HG03196 (cell line): ENCODE data around the gene RGS21.
"Not testable (repeated sequence)": the region's sequence is repeated elsewhere in the genome, so short reads cannot be mapped to it uniquely, and the experiment has no call there.

Experiments
- ATAC-seq: cut with Tn5 transposase; IDR thresholded peaks from one replicate; pipeline ENCODE4 v1.9.1; 2021; ENCODE audit not compliant: unreplicated experiment

The RGS21 gene, protein sequence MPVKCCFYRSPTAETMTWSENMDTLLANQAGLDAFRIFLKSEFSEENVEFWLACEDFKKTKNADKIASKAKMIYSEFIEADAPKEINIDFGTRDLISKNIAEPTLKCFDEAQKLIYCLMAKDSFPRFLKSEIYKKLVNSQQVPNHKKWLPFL

DNA sequence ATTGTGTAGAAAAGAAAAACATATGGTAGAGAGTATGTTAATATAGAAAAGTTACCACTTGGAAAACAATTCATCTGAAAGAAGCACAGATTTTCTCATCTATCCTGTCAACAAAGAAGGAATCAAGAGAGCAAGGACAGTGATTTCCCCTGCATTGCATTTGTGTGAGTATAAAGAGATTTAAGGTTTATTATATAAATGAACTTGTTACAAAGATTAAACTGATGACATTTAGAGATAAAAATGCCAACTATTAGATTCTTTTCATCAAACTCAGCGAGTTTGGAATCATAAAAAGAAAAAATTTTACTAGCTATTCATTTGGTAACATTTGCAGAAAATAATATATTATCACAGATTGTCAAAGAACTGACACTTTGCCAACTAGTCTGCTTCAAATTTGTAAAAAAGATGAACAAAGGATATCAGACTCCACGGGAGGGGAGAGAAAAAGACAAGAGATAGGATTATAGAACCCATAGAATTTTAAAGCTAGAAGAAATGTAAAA, at the start of gene RGS21:
RGS21 (plus strand) TSS at position 51 of the 509 bp plus-strand sequence. CDS start 26,045 bp downstream, outside the sequence.
- no peak for ATAC-seq

DNA sequence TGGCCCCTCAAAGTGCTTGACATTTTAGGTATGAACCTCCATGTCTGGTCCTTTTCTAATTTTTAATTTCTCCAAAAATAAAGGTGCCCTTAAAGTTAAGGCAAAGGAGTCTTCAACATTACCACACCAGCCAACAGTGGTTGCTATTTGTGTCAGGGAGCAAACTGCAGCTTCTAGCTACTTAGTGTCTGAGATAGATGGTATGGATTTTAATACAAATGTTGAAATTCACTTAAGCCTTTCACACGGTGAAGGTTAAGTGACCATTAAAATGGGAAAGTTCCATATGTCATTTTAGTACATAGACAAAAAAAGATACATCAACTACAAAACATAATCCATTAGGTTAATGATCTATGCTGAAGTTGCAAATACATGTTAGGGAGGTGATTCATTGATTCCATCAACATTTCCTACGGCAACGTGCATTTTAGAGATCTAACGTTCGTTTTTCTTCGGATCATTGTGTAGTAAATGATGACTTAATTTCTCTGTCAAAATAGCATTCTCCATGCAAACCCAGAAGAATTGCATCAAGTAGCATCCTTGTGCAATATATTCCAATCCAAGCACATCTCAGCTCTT, 48.2 kb upstream of the RGS21 start:
- no peak for ATAC-seq

DNA sequence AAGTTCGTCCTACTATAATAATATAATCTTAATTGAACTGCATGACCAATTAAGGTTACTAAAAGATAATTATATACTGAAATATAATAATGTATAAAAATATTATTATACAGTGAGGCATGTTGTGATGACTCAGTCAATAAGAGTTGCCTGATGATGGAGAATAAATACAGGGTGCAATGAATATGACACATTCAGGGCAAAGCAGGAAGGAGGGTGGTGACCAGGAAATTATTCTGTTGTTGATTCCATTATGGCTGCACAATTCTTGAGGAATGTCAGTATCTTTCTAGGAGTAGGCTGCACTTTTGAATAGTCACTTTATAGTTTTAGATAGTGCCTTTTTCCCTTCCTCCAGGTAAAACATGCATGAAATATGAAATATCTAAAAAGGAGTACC, 46.4 kb upstream of the RGS21 start:
- no peak for ATAC-seq

DNA sequence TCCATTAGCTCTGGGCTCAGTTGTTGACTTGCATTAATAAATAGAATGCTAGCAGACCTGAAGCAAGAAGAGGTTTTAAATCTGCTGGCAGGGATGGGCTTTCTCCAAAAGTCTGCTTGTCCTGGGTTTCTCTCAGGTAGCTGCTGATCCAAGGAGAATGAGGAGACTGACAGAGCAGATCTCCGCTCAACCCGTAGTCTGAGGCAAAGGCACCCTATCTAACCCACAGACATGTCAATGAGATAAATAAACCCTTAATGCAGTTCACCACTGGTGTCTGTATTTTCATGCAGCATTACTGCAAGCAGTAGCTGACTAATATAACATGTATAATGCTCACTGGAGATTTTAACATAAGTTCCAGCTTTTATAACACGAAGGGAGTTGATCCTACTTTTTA, 44.1 kb upstream of the RGS21 start:
- no peak for ATAC-seq

DNA sequence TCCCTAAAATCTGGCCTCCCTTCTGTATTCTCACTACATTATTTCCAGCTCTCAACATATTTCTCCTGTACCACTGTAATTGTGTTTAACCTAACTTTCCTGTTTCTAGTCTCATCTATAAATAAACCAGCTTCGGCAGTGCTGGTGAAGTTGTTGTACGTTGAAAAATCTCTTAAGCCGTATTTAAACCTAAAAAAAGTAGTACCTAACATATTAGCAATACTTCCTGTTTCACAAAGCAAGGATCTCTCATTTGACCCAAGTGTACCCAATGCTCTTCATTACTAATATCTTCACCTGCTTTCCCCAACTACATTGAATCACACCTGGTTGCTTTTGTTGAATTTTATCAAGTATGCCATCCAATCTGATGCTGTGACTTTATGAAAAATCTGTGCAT, 42.2 kb upstream of the RGS21 start:
- no peak for ATAC-seq

DNA sequence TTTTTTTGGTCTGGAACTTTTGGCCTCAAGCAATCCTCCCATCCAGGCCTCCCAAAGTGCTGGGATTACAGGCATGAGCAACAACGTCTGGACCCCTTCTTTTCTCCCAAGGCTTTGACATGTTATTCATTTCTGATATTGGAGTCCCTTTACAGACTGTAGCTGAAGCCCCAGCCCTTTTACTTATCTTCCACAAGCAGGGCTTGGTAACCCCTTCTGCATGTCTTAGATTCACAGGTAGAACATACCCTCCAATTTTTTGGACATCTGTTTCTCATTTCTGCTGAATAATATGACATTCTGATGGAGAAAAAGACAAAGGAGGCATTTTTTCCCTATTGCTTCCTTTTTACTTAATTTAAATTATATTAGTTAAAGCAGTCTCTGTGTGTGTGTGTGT, 39.2 kb upstream of the RGS21 start:
- ATAC-seq: no peak

DNA sequence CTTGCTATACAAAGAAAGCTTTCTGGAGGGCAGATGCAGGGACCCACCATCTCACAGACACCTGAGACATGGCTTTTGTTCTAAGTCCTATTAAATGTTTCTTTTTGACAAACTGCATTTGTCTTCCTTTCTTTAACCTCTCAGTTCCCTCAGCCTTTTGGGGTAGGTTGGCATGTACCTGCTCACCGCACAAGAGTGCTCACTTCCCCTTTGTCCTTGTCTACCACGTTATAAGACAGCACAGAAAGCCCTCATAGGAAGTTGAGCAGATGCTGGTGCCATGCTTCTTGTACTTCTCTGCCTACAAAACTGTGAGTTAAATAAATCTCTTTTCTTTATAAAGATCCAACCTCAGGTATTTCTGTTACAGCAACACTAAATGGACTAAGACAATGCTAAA, 31.9 kb upstream of the RGS21 start:
- no peak for ATAC-seq

DNA sequence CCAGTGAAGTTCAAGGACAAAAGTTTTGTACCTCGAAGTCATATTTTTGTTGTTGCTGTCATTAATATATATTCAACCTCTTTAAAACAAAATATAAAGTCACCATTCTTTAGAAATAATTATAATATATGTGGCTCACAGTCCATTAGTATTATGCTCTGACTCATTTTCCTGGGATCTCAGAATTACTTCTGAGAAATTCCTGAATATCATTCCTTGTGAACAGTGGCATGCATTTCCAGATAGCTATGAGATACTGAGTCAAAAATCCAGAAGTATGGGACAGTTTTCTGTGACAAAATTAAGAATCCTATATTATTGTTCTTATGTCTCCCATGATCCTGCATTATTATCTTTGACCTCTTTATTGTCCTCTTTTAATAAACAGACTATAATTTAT, 13.8 kb upstream of the RGS21 start:
- ATAC-seq: no peak

DNA sequence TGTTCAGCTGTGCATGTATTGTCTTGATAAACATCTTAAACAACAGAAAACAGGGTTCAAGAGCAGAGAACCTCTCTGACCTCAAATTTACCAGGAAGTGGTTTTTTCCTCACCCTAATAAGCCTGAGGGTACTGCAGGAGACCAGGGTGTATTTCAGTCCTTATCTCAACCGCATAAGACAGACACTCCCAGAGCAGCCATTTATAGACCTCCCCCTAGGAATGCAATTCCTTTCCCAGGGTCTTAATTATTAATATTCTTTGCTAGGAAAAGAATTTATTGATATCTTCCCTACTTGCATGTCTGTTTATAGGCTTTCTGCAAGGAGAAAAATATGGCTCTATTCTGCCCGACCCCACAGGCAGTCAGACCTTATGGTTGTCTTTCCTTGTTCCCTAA, 8.5 kb upstream of the RGS21 start:
- not testable (repeated sequence) for ATAC-seq

DNA sequence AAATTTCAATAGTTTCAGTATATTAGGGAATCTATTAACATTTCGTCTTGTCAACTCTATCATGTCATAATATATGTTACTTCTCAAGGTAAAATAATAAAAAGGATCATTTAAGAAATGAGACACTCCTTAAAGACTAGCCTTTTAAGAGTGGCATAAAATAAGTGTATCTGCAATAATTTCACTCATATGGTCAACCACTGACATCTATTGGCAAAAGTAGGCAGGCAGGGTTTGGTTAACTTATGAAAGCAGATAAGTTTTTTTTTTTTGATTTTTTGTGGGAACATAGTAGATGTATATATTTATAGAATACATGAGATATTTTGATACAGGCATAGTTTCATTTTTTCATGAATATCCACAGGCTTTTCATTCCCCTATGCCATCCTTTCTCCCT, 5.5 kb upstream of the RGS21 start:
- ATAC-seq: no peak

DNA sequence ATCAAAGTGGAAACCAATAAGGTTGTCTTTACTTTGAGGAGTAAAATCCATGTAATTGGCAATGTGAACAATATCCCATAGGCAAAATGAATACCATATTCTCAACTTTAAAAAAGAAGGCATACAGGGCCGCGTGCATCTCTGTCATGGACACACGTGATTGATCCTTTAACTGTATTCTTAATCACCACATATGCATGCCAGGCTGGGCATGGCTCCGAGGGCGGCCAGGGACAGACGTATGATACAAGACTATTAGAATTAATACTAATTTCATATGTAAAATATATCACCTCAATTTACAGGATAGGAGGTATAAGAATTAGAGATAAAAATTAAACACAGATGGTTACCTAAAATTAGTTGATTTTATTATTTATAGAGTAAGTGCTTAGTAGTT, 11.2 kb downstream of the RGS21 start:
- ATAC-seq: no peak

DNA sequence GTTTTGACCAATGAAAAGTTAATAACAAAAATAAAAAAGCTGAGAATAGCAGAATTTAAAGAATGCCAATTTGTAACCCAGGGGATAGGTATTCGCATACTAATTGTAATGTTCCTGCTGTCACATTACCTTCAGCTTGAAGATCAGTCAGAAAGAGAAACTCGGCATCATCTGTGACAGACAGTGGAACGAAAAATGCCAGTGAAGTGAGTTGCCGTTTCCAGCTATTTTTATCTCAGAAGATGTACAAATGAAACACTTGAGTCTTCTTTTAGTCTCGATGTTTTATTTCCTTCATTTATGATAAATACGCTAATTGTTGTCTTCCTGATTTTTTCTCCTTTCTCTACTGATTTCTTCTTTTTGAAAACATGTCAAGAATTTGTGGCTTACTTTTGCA, 26.1 kb downstream of the RGS21 start:
- no peak for ATAC-seq

DNA sequence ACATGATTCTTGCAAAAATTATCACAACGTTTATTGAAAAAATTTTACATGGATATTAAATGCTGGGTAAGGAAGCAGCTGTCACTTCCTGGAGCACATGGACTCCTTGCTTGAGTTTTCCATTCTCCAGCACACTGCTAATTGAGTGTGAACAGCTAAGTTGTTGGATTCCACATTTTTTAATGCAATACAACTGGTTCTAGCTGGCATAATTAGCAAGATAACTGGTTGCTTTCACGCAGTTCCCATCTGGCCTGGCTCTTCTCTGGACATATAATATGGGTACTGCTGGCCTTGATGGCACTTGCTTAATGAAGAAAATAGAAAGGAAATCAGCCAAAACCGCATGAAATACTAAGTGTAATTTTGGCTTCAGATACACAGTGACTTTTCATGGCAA, 26.6 kb downstream of the RGS21 start:
- no peak for ATAC-seq

DNA sequence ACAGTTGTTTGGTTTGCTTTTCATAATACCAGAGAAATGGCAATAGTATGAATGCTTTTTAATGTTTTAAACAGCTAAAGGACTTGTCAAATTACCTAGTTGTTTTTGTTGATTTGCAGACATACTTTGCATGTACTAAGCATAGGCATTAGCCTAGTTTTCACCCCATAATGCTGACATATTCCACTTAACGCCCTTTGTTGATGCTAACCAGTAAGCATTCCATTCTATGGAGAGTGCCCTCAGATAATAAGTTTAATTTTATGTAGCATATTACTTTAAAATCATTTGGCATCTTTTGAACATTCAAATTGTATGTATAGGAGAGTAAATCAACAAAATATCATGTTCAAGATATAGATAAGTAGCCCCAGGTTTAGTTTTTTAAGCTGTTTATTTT, 32.5 kb downstream of the RGS21 start:
- no peak for ATAC-seq

DNA sequence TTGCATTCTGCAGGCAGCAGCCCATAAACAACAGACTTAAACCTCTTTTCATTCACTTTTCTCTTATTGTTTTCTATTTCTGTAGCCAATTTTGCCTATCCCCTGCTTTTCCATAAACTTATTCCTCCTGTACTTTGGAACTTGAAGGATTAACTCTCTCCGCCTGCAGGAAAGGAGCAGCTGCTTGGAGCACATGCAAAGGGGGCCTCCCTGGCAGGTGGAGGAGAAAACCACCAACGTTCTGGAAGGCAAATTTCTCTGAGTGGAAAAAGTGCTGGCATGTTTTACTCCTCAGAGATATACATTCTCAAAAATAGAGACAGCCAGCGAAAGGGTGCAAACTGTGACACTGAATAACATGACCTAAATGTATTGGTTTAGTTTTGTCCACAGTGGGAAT, 33.6 kb downstream of the RGS21 start:
- ATAC-seq: no peak

DNA sequence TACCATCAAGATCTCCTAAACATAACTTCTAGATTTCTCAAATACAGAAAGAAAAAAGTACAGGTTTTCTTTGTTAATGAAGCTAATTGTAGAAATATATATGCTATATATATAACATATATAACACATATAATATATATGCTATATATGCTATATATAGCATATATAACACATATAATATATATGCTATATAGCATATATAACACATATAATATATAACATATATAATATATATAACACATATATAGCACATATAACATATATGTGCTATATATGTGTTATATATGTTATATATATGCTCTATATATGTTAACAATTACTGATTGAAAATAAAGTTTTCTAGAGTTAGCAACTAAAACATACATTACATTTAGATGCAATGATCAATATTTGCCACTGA, 34.8 kb downstream of the RGS21 start:
- ATAC-seq: no peak

DNA sequence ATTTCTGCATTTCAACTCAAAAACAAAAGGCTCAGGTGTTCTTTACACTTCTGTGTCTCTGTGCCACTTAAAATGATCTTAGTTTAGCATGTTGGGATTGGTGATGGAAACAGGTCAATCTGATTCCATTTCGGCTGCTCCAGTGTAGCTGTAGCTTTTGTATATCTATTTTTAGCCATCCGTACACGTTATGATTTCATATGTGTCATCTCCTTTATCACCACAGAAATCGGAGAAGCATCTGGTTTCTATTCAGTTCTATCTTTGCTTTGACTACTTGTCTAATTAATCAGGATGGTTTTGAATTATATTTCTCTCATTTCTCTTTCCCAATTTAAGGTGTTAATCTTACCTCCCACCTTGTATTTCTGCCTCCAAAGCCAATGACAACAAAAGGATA, 41.1 kb downstream of the RGS21 start:
- no peak for ATAC-seq

DNA sequence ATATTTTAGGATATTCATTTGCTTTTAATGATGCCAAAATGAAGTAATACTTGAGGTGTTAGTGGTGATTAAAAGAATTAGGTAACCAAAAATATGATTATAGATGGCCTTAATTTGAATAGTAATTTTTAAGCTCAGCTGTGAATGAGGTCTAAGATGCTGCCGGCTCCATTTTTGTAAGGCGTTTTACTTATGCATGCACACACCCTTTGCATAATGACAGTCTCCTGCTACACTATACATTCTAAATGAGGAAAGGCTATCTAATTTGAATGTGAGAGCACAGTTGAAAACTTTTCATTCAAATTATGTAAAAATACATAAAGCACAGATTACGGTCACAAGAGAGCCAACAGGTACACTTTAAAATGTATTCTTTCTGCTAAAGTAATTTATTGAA, 41.6 kb downstream of the RGS21 start:
- ATAC-seq: no peak

DNA sequence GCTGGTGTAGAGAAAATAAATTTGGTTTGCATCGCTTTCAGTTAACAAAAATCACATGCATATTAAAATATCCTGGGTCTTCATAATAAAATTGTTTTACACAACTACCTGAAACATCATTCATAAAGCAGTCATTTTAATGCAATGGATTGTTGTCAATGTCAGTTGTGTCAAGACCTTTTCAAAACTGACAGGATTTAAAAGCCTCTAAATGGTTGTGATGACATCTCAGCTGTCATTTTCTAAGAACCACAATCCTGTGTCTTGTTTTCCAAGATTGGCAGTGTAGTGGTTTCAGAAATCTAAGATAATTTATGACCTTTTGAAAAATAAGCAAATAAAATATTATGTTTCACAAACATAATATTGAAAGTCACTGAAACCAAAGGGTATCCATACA, 42.0 kb downstream of the RGS21 start:
- no peak for ATAC-seq

DNA sequence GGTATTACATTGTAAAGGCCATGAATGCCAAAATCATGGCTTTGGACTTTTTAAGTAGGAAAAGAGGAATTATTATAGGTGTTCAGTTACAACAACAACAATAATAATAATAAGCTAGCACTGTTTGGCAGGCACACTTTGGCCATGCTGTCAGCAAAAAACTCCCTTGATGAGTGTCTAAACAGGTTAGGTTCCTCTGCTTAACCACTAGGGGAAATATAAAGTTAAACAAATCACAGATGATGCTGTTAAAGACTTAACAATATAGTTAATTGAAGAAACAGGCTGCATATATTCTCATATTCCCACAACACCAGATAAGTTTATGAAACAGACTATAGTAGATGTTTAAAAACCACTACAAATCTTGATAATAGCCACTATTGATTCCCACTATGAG, 46.4 kb downstream of the RGS21 start:
- no peak for ATAC-seq

DNA sequence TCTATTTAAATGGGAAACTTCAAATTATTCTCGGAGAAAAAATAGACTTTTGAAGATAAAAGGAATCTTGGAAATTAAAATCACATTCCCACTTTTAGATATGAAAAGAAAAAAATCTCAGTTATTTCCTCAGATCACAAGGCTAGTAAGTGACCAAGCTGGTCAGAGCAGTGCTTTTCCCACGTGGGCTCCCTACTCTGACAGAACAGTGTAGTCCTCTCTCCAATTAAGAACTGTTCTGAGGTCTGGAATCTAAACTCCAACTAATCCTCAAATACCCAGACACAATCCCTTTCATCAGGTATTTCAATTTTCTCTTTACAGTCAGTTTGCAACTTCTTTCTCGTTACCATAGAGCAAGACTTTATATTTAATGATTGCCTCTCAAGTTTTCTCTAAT, 50.6 kb downstream of the RGS21 start:
- ATAC-seq: no peak

DNA sequence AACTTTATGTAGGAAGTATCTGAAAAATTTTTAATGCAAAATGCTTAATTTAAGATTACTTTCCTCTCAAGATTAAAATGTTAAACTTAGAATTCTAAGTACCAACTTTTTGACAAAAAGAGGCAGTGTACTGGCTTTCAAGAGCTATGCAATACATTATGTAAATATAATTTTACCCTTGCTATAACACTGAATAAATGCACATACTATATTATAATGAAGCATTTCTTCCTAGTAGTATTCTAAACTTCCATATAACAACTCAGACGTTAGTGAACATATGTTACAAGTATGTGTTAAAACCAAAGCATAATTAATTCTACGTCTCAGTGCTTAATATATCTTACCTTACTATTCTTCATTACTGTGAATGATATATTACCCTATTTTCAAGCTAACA, 58.5 kb downstream of the RGS21 start:
- no peak for ATAC-seq

DNA sequence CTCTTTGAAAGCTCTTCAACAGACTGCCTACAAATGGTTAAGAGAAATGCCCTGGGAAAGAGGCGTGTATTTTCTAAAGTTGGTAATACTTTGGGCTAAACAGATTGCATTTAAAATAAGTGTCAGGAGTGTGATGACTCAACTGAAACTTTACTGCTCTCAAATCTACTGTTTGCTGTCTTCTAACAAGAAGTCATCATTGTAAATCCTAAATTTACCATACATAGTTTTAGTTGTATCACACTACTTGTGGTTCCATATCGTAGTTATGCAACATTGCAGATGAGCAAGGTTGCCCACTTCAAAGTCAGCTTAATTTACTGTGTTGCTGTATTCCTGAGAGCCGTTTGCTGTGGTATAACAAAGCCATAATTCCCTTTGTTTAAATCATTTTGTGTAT, 59.6 kb downstream of the RGS21 start:
- ATAC-seq: no peak
